ENCODE data around the gene MYPN.

Gene MYPN

GRCh38 chr10:68095153-68095552 lies 14.1 kb upstream of the MYPN start:
- no peak for DNase-seq (ENCODE audit: low read depth in 1 of 2, low spot score in 1 of 2)

GRCh38 chr10:68096913-68097516 lies 12.3 kb upstream of the MYPN start:
- DNase-seq (ENCODE audit: low read depth in 1 of 2, low spot score in 1 of 2), result no peak

- no peak for DNase-seq (ENCODE audit: low read depth in 1 of 2, low spot score in 1 of 2)
Observed at GRCh38 chr10:68099736-68100135, 9.6 kb upstream of the MYPN start.

GRCh38 chr10:68101066-68101465 lies 8.2 kb upstream of the MYPN start:
- no peak for DNase-seq (ENCODE audit: low read depth in 1 of 2, low spot score in 1 of 2)

GRCh38 chr10:68103261-68103878 lies 5.9 kb upstream of the MYPN start:
- DNase-seq (ENCODE audit: low read depth in 1 of 2, low spot score in 1 of 2), result no peak

- no peak for DNase-seq (ENCODE audit: low read depth in 1 of 2, low spot score in 1 of 2)
Observed at GRCh38 chr10:68103901-68104300, 5.4 kb upstream of the MYPN start.

GRCh38 chr10:68105820-68106219 lies 3.5 kb upstream of the MYPN start:
- no peak for DNase-seq (ENCODE audit: low read depth in 1 of 2, low spot score in 1 of 2)

- DNase-seq (ENCODE audit: low read depth in 1 of 2, low spot score in 1 of 2), result no peak
Observed at GRCh38 chr10:68106656-68107055, 2.6 kb upstream of the MYPN start.

- no peak for DNase-seq (ENCODE audit: low read depth in 1 of 2, low spot score in 1 of 2)
Observed at GRCh38 chr10:68107651-68108050, 1.6 kb upstream of the MYPN start.

GRCh38 chr10:68108051-68108450 lies 1.2 kb upstream of the MYPN start:
- DNase-seq (ENCODE audit: low read depth in 1 of 2, low spot score in 1 of 2), result no peak

- DNase-seq (ENCODE audit: low read depth in 1 of 2, low spot score in 1 of 2), result no peak
Observed at GRCh38 chr10:68108653-68109052, 635 bp upstream of the MYPN start.

GRCh38 chr10:68110027-68110426 lies 739 bp downstream of the MYPN start:
- no peak for DNase-seq (ENCODE audit: low read depth in 1 of 2, low spot score in 1 of 2)

- DNase-seq (ENCODE audit: low read depth in 1 of 2, low spot score in 1 of 2), result no peak
Observed at GRCh38 chr10:68111584-68111983, 2.3 kb downstream of the MYPN start.

- no peak for DNase-seq (ENCODE audit: low read depth in 1 of 2, low spot score in 1 of 2)
Observed at GRCh38 chr10:68112837-68113236, 3.5 kb downstream of the MYPN start.

GRCh38 chr10:68118657-68119056 lies 9.4 kb downstream of the MYPN start:
- no peak for DNase-seq (ENCODE audit: low read depth in 1 of 2, low spot score in 1 of 2)

GRCh38 chr10:68121020-68121743 lies 11.9 kb downstream of the MYPN start:
- no peak for DNase-seq (ENCODE audit: low read depth in 1 of 2, low spot score in 1 of 2)

- no peak for DNase-seq (ENCODE audit: low read depth in 1 of 2, low spot score in 1 of 2)
Observed at GRCh38 chr10:68121852-68122251, 12.6 kb downstream of the MYPN start.

- no peak for DNase-seq (ENCODE audit: low read depth in 1 of 2, low spot score in 1 of 2)
Observed at GRCh38 chr10:68124718-68125117, 15.4 kb downstream of the MYPN start.

- DNase-seq (ENCODE audit: low read depth in 1 of 2, low spot score in 1 of 2), result no peak
Observed at GRCh38 chr10:68125772-68126171, 16.5 kb downstream of the MYPN start.

GRCh38 chr10:68128015-68128414 lies 18.7 kb downstream of the MYPN start:
- DNase-seq (ENCODE audit: low read depth in 1 of 2, low spot score in 1 of 2), result no peak

- no peak for DNase-seq (ENCODE audit: low read depth in 1 of 2, low spot score in 1 of 2)
Observed at GRCh38 chr10:68132391-68132790, 23.1 kb downstream of the MYPN start.

GRCh38 chr10:68133523-68133922 lies 24.2 kb downstream of the MYPN start:
- no peak for DNase-seq (ENCODE audit: low read depth in 1 of 2, low spot score in 1 of 2)

GRCh38 chr10:68135362-68135761 lies 26.1 kb downstream of the MYPN start:
- DNase-seq (ENCODE audit: low read depth in 1 of 2, low spot score in 1 of 2), result no peak

Data from activated T-helper 1 cell treated with anti-CD3 and anti-CD28 coated beads, Interleukin-2, amount 50 U/mL, for 16 hours (primary cell).